B cell (primary cell): ENCODE measurements around the gene HADH.

ENCODE experiments used
- CTCF ChIP-seq: fragments of 200-600 bp; IDR thresholded peaks from one replicate; pipeline ENCODE4 v1.8.0; 2022; ENCODE audit warnings: antibody characterized with exemption, mild to moderate bottlenecking
- EZH2 ChIP-seq: IDR thresholded peaks from 2 replicates; pipeline ENCODE4 v1.6.1; 2012; ENCODE audit warnings: borderline replicate concordance, low read depth, mild to moderate bottlenecking, moderate library complexity, low read length; ENCODE audit not compliant: insufficient read depth, poor library complexity, severe bottlenecking

DNA sequence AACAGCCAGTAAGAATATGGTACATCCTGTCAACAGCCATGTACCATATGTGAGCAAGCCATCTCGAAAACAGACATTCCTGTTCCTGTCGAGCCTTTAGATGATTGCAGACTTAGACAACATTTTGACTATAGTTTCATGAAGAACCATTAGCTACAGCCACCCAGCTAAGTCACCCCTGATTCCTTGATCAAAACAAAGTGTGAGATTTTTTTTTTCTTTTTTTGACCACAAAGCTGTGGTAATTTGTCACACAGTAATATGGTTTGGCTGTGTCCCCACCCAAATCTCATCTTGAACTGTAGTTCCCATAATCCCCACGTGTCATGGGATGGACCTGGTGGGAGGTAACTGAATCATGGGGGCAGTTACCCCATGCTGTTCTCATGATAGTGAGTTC lies 15.2 kb upstream of the HADH start:
- TF ChIP-seq CTCF (no peak), EZH2 (no peak)
